Measurements from ENCODE around the gene IL23R.
"Not testable (repeated sequence)": the region's sequence is repeated elsewhere in the genome, so short reads cannot be mapped to it uniquely, and the experiment has no call there.

IL23R gene

GRCh38 chr1:67146101-67146500 is 20.2 kb upstream of the IL23R start:
- ChIA-PET POLR2A (no interaction called here), CTCF (interaction anchor here (1.0 to 14.6 kb wide), 5 partner anchors 9 to 384 kb away, joined by 3 to 449 read pairs (median 5); no protein-coding TSS in a partner anchor)
- no peak overlapping the region for H3K4me3 ChIP-seq (ENCODE audit: low read depth, low read length)
- DNase-seq (ENCODE audit: low read depth, low spot score) = no peak
- TF ChIP-seq CTCF (IDR thresholded peaks at IDR 0.05; ENCODE audit: insufficient read depth, low read length, missing control alignments) = no peak

GRCh38 chr1:67146539-67146938 is 19.7 kb upstream of the IL23R start:
- POLR2A ChIA-PET = no interaction called here
- CTCF ChIA-PET = interaction anchor here (1.0 to 14.6 kb wide), 3 partner anchors 10 to 153 kb away, joined by 3 to 449 read pairs (median 8); no protein-coding TSS in a partner anchor
- H3K4me3 ChIP-seq (ENCODE audit: low read depth, low read length) = no peak overlapping the region
- TF ChIP-seq CTCF (IDR thresholded peaks at IDR 0.05; ENCODE audit: insufficient read depth, low read length, missing control alignments) = no peak
- DNase-seq (ENCODE audit: low read depth, low spot score) = no peak

GRCh38 chr1:67147973-67148372 is 18.3 kb upstream of the IL23R start:
- CTCF ChIA-PET = interaction anchor here (0.8 to 14.6 kb wide), 27 partner anchors 9 to 384 kb away, joined by 3 to 449 read pairs (median 8); partner anchors contain the start of genes C1orf141 and SLC35D1
- DNase-seq (ENCODE audit: low read depth, low spot score); POLR2A ChIA-PET; H3K4me3 ChIP-seq (ENCODE audit: low read depth, low read length): not testable (repeated sequence)

GRCh38 chr1:67148516-67149178 is 17.6 kb upstream of the IL23R start:
- POLR2A ChIA-PET = interaction anchor here (1.0 kb wide), 1 partner anchor 153 kb away, joined by 3 read pairs; no protein-coding TSS in a partner anchor
- CTCF ChIA-PET = interaction anchor here (0.6 to 14.6 kb wide), 55 partner anchors 8 to 394 kb away, joined by 3 to 449 read pairs (median 5); partner anchors contain the start of genes C1orf141, DNAI4, MIER1 and SLC35D1
- no peak overlapping the region for H3K4me3 ChIP-seq (ENCODE audit: low read depth, low read length)
- no peak for TF ChIP-seq CTCF (IDR thresholded peaks at IDR 0.05; ENCODE audit: insufficient read depth, low read length, missing control alignments)
- DNase-seq (ENCODE audit: low read depth, low spot score) = no peak

- POLR2A ChIA-PET = interaction anchor here (1.0 kb wide), 1 partner anchor 154 kb away, joined by 3 read pairs; no protein-coding TSS in a partner anchor
- CTCF ChIA-PET = interaction anchor here (0.7 to 14.6 kb wide), 56 partner anchors 8 to 424 kb away, joined by 3 to 449 read pairs (median 5); partner anchors contain the start of genes C1orf141, DNAI4, MIER1 and SLC35D1
- DNase-seq (ENCODE audit: low read depth, low spot score) = peak; percentile 28
Observed at GRCh38 chr1:67149179-67149770, 17.0 kb upstream of the IL23R start.

GRCh38 chr1:67150931-67151330 is 15.3 kb upstream of the IL23R start:
- no peak overlapping the region for H3K4me3 ChIP-seq (ENCODE audit: low read depth, low read length)
- DNase-seq (ENCODE audit: low read depth, low spot score) = no peak
- no peak for TF ChIP-seq CTCF (IDR thresholded peaks at IDR 0.05; ENCODE audit: insufficient read depth, low read length, missing control alignments)
- ChIA-PET CTCF (interaction anchor here (2.4 to 14.6 kb wide), 3 partner anchors 149 to 178 kb away, joined by 16 to 449 read pairs (median 76); no protein-coding TSS in a partner anchor), POLR2A (no interaction called here)

More at GRCh38 chr1:67149179-67149770, 17.0 kb upstream of the IL23R start:
- peak; percentile 80 for TF ChIP-seq CTCF (IDR thresholded peaks at IDR 0.05; ENCODE audit: insufficient read depth, low read length, missing control alignments)
- H3K4me3 ChIP-seq (ENCODE audit: low read depth, low read length) = no peak overlapping the region

All from AG04449 (cell line).